Measurements from ENCODE around the gene ANKRD33B. TPM values are rescaled to one million over a fixed set of nuclear protein-coding genes. Genes with fewer than 3 reads are reported as not detected.

ANKRD33B gene
- total RNA-seq, 4 donors from 2014 or later: 5.6 to 10.7 (median 8.2) TPM

- TF ChIP-seq CTCF (IDR thresholded peaks at IDR 0.05; ENCODE audit: low read depth): no peak
These were observed 137.7 kb downstream of the ANKRD33B start for GRCh38 chr5:10701567-10702039.

DNA sequence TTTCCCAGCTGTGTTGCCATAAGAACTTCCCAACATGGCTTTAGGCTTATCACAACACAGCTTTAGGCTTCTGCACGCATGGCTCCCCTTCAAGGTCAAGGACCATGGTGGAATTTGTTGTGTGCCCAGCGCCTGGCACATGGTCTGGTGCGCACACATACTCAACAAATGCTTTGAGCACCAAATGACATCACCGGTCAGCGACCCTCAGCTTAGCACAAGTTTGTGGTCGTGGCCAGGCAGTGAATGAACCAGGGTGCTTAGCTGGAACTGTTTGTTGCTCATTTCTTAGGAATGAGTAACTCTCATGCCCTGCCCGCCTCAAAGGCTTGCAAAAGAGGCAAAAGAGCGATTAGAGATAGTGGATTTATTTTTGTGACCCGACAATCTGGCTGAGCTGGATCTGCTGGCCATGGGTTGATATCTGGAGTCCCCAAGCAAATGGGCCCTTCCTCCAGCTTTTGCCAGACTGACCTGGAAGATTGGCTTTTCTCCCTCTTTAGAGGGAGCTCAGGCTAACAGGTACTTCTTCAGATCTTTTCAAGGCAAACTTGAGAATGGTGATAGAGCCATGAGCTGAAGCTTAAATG is 138.3 kb downstream of the ANKRD33B start:
- TF ChIP-seq CTCF (IDR thresholded peaks at IDR 0.05; ENCODE audit: low read depth): no peak

GRCh38 chr5:10702911-10703491 is 139.1 kb downstream of the ANKRD33B start:
- TF ChIP-seq CTCF (IDR thresholded peaks at IDR 0.05; ENCODE audit: low read depth): no peak

DNA sequence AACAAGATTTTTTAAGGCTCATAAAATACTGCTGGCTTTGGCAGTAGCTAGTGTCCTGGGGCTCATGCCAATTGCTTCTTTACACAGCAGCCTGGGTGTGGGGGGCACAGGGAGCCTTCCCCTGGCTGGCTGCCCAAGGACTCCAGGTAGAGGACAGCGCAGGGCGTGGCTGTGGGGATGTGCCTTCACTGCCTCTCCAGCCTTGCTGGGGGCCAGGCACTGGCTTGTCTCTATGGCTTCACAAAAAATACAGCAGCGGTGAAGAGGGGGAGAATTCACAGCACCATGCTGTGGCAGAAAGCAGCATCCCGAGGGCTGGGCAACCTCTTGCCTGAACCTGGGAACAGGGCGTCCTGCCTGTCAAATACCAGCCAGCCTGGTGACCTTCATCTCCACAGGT is 139.8 kb downstream of the ANKRD33B start:
- TF ChIP-seq CTCF (IDR thresholded peaks at IDR 0.05; ENCODE audit: low read depth): no peak

- TF ChIP-seq CTCF (IDR thresholded peaks at IDR 0.05; ENCODE audit: low read depth): no peak
These were observed 141.2 kb downstream of the ANKRD33B start for GRCh38 chr5:10704949-10705621.

- TF ChIP-seq CTCF (IDR thresholded peaks at IDR 0.05; ENCODE audit: low read depth): no peak
These were observed 141.9 kb downstream of the ANKRD33B start for GRCh38 chr5:10705747-10706146.

DNA sequence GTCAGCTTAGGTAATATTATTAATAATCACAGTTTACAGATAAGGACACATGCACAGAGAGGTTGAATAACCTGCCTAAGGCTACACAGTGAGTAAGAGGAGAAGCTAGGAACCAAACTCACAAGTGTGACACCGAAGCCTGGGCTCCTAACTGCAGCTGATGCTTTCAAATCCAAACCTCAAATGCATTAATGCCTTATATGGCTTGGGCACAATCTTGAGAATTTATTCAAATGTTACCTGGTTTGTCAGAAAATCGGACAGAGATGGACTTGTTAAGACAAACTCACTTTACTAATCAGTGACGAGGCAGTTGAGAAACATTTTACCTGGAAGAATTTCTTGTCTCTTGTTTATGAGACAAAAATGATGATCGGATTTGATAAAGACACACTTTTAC is 142.5 kb downstream of the ANKRD33B start:
- TF ChIP-seq CTCF (IDR thresholded peaks at IDR 0.05; ENCODE audit: low read depth): no peak

All from subcutaneous adipose tissue (tissue), 4 donors.